ENCODE measurements around the gene CELF6.

- TF ChIP-seq CTCF (IDR thresholded peaks at IDR 0.05 in 4 of 5, conservative IDR thresholded peaks at IDR 0.05 in 1 of 5) (no peak), POLR2A (IDR thresholded peaks at IDR 0.05) (no peak)
These were observed 34.5 kb upstream of the CELF6 start for GRCh38 chr15:72354496-72354895.

Data from gastrocnemius medialis (tissue), 4 donors.